Measurements from ENCODE around the gene XK. TPM values are rescaled to one million over a fixed set of nuclear protein-coding genes. Genes with fewer than 3 reads are reported as not detected.

XK gene
- total RNA-seq, 1 donor from 2014 or later = 1.3 TPM

DNA sequence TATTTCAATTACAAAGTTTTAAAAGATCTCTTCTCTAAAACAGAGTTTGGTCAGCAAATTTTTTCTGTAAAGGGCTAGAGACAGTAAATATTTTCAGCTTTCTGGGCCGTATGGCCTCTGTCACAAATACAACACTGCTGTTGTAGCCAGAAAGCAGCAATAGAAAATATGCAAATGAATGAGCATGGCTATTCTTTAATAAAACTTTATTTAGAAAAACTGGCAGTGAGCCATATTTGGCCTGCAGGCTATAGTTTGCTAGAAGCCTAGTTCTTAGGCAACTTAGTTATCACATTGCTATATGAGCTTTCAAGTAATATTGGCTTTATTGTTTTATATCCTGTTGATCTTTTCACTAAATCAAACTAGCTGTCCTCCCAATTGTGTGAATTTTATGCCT lies 26.5 kb upstream of the XK start:
- H2AFZ ChIP-seq (replicated peaks) = no peak overlapping the region
- no peaks in the 10 kb centered on the region for H3K36me3 Mint-ChIP-seq
- H4K20me1 ChIP-seq (ENCODE audit: low read depth) = no peaks in the 10 kb centered on the region

DNA sequence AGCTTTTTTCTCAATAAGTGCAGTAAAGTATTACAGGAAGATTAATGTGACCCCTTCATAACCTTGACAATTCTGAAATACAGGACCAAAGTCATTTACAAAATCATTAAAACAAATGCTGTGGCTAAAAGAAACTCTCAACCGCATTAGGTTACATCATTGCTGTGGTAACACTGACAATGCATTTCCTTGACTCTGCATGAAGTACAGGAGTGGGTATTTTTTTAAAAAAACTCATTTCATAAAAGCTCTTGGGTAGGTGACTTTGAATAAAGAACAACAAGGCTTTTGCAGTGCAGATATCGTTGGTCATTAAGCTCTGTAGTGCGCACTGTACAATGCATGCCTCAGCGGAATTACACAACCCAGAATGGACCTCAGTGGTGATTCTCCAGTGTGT lies 23.4 kb upstream of the XK start:
- Histone ChIP-seq H3K4me1 (no peaks in the 10 kb centered on the region), H3K27ac (no peak overlapping the region), H3F3A (ENCODE audit: low read depth) (no peaks in the 10 kb centered on the region), H3K4me3 (no peak overlapping the region), H3K36me3 (no peaks in the 10 kb centered on the region), H3K79me2 (ENCODE audit: low read depth) (no peaks in the 10 kb centered on the region), H3K9me3 (ENCODE audit: low read depth) (no peaks in the 10 kb centered on the region), H4K20me1 (ENCODE audit: low read depth) (no peaks in the 10 kb centered on the region), H2AFZ (replicated peaks) (no peak overlapping the region), H3K27me3 (no peaks in the 10 kb centered on the region), H3K4me2 (no peak overlapping the region), H3K9ac (no peak overlapping the region)
- TF ChIP-seq EZH2 (IDR thresholded peaks at IDR 0.05) (no peak), EZH2phosphoT487 (IDR thresholded peaks at IDR 0.05) (no peak), CTCF (IDR thresholded peaks at IDR 0.05) (no peak)
- no peaks in the 10 kb centered on the region for H3K27me3 Mint-ChIP-seq (ENCODE audit: insufficient read depth, low read depth)
- no peak overlapping the region for H3K4me3 Mint-ChIP-seq
- no peaks in the 10 kb centered on the region for H3K4me1 Mint-ChIP-seq
- no peak overlapping the region for H3K27ac Mint-ChIP-seq
- no peak for DNase-seq (ENCODE audit: low spot score)
- H3K36me3 Mint-ChIP-seq = no peaks in the 10 kb centered on the region
- no peaks in the 10 kb centered on the region for H3K9me3 Mint-ChIP-seq

More for the DNA sequence above, 26.5 kb upstream of the XK start:
- Histone ChIP-seq H3K27me3 (no peaks in the 10 kb centered on the region), H3F3A (ENCODE audit: low read depth) (no peaks in the 10 kb centered on the region), H3K9ac (no peak overlapping the region), H3K27ac (no peak overlapping the region), H3K79me2 (ENCODE audit: low read depth) (no peaks in the 10 kb centered on the region), H3K4me1 (no peaks in the 10 kb centered on the region), H3K4me3 (no peak overlapping the region), H3K4me2 (no peak overlapping the region), H3K36me3 (no peaks in the 10 kb centered on the region), H3K9me3 (ENCODE audit: low read depth) (no peaks in the 10 kb centered on the region)
- DNase-seq (ENCODE audit: low spot score) = no peak
- no peak overlapping the region for H3K27ac Mint-ChIP-seq
- no peaks in the 10 kb centered on the region for H3K9me3 Mint-ChIP-seq
- TF ChIP-seq EZH2 (IDR thresholded peaks at IDR 0.05) (no peak), EZH2phosphoT487 (IDR thresholded peaks at IDR 0.05) (no peak), CTCF (IDR thresholded peaks at IDR 0.05) (no peak)
- H3K4me3 Mint-ChIP-seq = no peak overlapping the region
- no peaks in the 10 kb centered on the region for H3K27me3 Mint-ChIP-seq (ENCODE audit: insufficient read depth, low read depth)
- H3K4me1 Mint-ChIP-seq = no peaks in the 10 kb centered on the region

- Histone ChIP-seq H3K27ac (no peak overlapping the region), H3K4me1 (no peaks in the 10 kb centered on the region), H3K9me3 (ENCODE audit: low read depth) (peaks cover 4% of the 10 kb centered on the region), H3F3A (ENCODE audit: low read depth) (no peaks in the 10 kb centered on the region), H3K36me3 (no peaks in the 10 kb centered on the region), H3K4me2 (no peak overlapping the region), H4K20me1 (ENCODE audit: low read depth) (no peaks in the 10 kb centered on the region), H3K4me3 (no peak overlapping the region), H3K79me2 (ENCODE audit: low read depth) (no peaks in the 10 kb centered on the region), H3K9ac (no peak overlapping the region), H3K27me3 (no peaks in the 10 kb centered on the region), H2AFZ (replicated peaks) (no peak overlapping the region)
- H3K36me3 Mint-ChIP-seq = no peaks in the 10 kb centered on the region
- no peak for TF ChIP-seq EZH2 (IDR thresholded peaks at IDR 0.05)
- TF ChIP-seq EZH2phosphoT487 (IDR thresholded peaks at IDR 0.05) = no peak
- no peak for TF ChIP-seq CTCF (IDR thresholded peaks at IDR 0.05)
- H3K9me3 Mint-ChIP-seq = no peaks in the 10 kb centered on the region
- no peaks in the 10 kb centered on the region for H3K4me1 Mint-ChIP-seq
- no peak overlapping the region for H3K4me3 Mint-ChIP-seq
- no peaks in the 10 kb centered on the region for H3K27me3 Mint-ChIP-seq (ENCODE audit: insufficient read depth, low read depth)
- no peak for DNase-seq (ENCODE audit: low spot score)
- no peak overlapping the region for H3K27ac Mint-ChIP-seq
Measured at GRCh38 chrX:37666516-37666915, 19.1 kb upstream of the XK start.

All from neural progenitor cell (in vitro differentiated cells).